Spinal cord (tissue), 10 donors: ENCODE data around the gene EVI2B. TPM values are rescaled to one million over a fixed set of nuclear protein-coding genes. Genes with fewer than 3 reads are reported as not detected.
"Not testable (repeated sequence)": the region's sequence is repeated elsewhere in the genome, so short reads cannot be mapped to it uniquely, and the experiment has no call there.

Source experiments
- DNase-seq, 6 donors: peaks; one replicate each; pipeline versions ENCODE4 v3.0.0 to v3.0.0-alpha.2; 2013 to 2015; ENCODE audit warnings: low spot score in 6 of 6, low read depth in 4 of 6
- H3K27ac ChIP-seq: one replicate; pipeline ENCODE4 v1.5.1; 2013; ENCODE audit warnings: low read depth, low read length, control low read depth
- H3K27me3 ChIP-seq: one replicate; pipeline ENCODE4 v1.6.1; 2013; ENCODE audit warnings: low read length; ENCODE audit not compliant: control insufficient read depth, insufficient read depth
- H3K36me3 ChIP-seq: one replicate; pipeline ENCODE4 v1.6.1; 2013; ENCODE audit warnings: low read length; ENCODE audit not compliant: control insufficient read depth, insufficient read depth
- H3K4me1 ChIP-seq: one replicate; pipeline ENCODE4 v1.6.1; 2013; ENCODE audit warnings: low read length; ENCODE audit not compliant: control insufficient read depth, insufficient read depth
- H3K4me3 ChIP-seq: one replicate; pipeline ENCODE4 v1.5.1; 2013; ENCODE audit warnings: low read depth, low read length, control low read depth
- H3K9me3 ChIP-seq: one replicate; pipeline ENCODE4 v1.6.1; 2013; ENCODE audit warnings: low read length; ENCODE audit not compliant: control insufficient read depth, insufficient read depth
- WGBS: methylation state at CpG from one replicate; pipeline ENCODE4 v1.1.5; 2013; ENCODE audit warnings: missing lambda C conversion rate; ENCODE audit not compliant: insufficient coverage; 5-methylcytosine and 5-hydroxymethylcytosine counted together
- long read RNA-seq, 4 donors: transcript quantifications; one replicate each; lab custom pipeline, GENCODE V29; 2026
- polyA plus RNA-seq, 2 donors: library from polyadenylated mRNA; unstranded; fragments of 120-200 nt; gene quantifications; one replicate each; pipeline ENCODE4 v1.2.1, GENCODE V29; 2013; ENCODE audit not compliant: insufficient read length in 2 of 2
- total RNA-seq, 2 donors: library from RNA; depleted of rRNA in 1 of 2; stranded (reverse); fragments of 120-200 nt in 1 of 2; fragments of >200 nt in 1 of 2; gene quantifications; one replicate each; pipeline versions ENCODE4 v1.2.3 to v1.2.4, GENCODE V29; 2013 to 2014
- donor health status: healthy.

Gene EVI2B, protein sequence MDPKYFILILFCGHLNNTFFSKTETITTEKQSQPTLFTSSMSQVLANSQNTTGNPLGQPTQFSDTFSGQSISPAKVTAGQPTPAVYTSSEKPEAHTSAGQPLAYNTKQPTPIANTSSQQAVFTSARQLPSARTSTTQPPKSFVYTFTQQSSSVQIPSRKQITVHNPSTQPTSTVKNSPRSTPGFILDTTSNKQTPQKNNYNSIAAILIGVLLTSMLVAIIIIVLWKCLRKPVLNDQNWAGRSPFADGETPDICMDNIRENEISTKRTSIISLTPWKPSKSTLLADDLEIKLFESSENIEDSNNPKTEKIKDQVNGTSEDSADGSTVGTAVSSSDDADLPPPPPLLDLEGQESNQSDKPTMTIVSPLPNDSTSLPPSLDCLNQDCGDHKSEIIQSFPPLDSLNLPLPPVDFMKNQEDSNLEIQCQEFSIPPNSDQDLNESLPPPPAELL
- total RNA-seq, result 1 to 10 TPM; 2.0 to 6.3 TPM
- 1 to 10 TPM; 4.5 to 8.1 TPM for polyA plus RNA-seq
- long read RNA-seq, donor 1, partial matches to known transcripts, result 0 of 1 reads
- long read RNA-seq, donor 1, other reads (novel, unspliced or antisense), result 0 of 1 reads
- long read RNA-seq, donor 2, partial matches to known transcripts, result 0 of 1 reads
- long read RNA-seq, donor 2, other reads (novel, unspliced or antisense), result 0 of 1 reads
- long read RNA-seq, donor 3, partial matches to known transcripts, result 0 of 2 reads
- long read RNA-seq, donor 3, other reads (novel, unspliced or antisense), result 0 of 2 reads
- long read RNA-seq, donor 4, result 0 reads

- Histone ChIP-seq H3K36me3 (no peaks in the 10 kb centered on the region), H3K27ac (no peak within 1 kb of the TSS), H3K27me3 (no peaks in the 10 kb centered on the region), H3K4me3 (no peak within 1 kb of the TSS), H3K9me3 (no peaks in the 10 kb centered on the region), H3K4me1 (no peaks in the 10 kb centered on the region)
- WGBS, result no CpG with 5 or more reads among the region's 3 CpGs
- no peak for DNase-seq
Observed at GRCh38 chr17:31313982-31314781, at the start of gene EVI2B. Gene EVI2B, minus strand, starts transcription at chr17:31314054. Its CDS starts 8,445 bp downstream, at chr17:31305609.

DNA sequence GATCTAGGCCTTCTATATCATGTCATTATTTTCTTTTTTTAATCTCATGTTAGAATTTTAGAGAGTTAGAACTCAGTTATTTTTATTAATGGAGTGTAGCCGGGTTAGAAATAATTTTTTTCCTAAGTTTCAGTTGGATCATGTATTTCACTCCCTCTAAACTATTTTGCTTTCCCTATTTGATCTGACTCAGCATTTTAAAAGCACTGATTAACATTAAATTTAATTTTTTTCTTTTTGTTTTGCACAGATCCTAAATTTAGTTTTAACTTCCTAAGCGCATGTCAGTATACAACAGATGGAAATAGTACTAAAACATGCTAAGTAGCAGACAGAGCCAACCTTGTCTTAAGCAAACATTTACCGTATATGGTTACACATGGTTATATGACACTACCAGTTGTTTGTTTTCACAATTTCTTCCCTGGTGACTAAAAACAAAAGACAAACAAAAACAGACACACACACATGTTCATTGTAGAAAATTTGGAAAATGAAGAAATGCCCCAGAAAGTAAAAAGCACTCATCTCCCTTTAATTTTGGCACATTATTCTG lies 44.1 kb upstream of the EVI2B start:
- Histone ChIP-seq H3K9me3 (no peaks in the 10 kb centered on the region), H3K36me3 (peaks cover 15% of the 10 kb centered on the region), H3K27me3 (no peaks in the 10 kb centered on the region), H3K4me1 (no peaks in the 10 kb centered on the region), H3K27ac (no peak overlapping the region), H3K4me3 (no peak overlapping the region)
- peak in 1 of 6 donors; percentile 20 for DNase-seq
- WGBS, result no CpG with 5 or more reads among the region's 3 CpGs

- no peak for DNase-seq
- H3K27me3 ChIP-seq, result no peaks in the 10 kb centered on the region
- no CpG with 5 or more reads among the region's 2 CpGs for WGBS
- H3K27ac ChIP-seq, result no peak overlapping the region
- no peaks in the 10 kb centered on the region for H3K4me1 ChIP-seq
- no peaks in the 10 kb centered on the region for H3K9me3 ChIP-seq
- no peak overlapping the region for H3K4me3 ChIP-seq
- H3K36me3 ChIP-seq, result peaks cover 20% of the 10 kb centered on the region
Observed at GRCh38 chr17:31357091-31357490, 43.2 kb upstream of the EVI2B start.

DNA sequence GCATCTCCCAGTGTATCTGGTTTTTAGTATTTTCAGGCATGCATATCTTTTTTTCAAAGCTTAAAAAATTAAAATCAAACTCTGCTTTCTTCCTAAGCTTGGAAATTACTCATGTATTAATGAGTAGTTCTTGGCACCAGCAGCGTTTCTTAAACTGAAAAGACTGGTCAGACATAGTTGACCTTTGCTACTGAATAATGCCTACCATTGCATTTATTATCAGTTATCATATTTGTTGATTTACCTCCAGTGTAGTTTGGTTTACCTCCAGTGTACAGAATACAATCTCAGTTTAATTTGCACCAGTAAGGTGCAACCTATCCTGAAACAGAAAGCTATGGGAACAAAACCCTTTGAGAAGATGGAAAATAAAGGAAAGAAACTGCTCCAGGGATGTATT lies 42.1 kb upstream of the EVI2B start:
- no CpG with 5 or more reads among the region's 1 CpG for WGBS
- no peak for DNase-seq
- Histone ChIP-seq H3K4me3 (no peak overlapping the region), H3K4me1 (no peaks in the 10 kb centered on the region), H3K9me3 (no peaks in the 10 kb centered on the region), H3K27ac (no peak overlapping the region), H3K27me3 (no peaks in the 10 kb centered on the region), H3K36me3 (peaks cover 25% of the 10 kb centered on the region)

- Histone ChIP-seq H3K36me3 (peaks cover 22% of the 10 kb centered on the region), H3K9me3 (no peaks in the 10 kb centered on the region), H3K27me3 (no peaks in the 10 kb centered on the region), H3K27ac (no peak overlapping the region), H3K4me3 (no peak overlapping the region), H3K4me1 (no peaks in the 10 kb centered on the region)
- DNase-seq, result no peak
Observed at GRCh38 chr17:31349454-31349853, 35.6 kb upstream of the EVI2B start.

- not testable (repeated sequence) for H3K27ac ChIP-seq, H3K4me1 ChIP-seq, H3K4me3 ChIP-seq, H3K9me3 ChIP-seq, DNase-seq, H3K27me3 ChIP-seq
- peaks cover 20% of the 10 kb centered on the region for H3K36me3 ChIP-seq
- WGBS, result no CpG with 5 or more reads among the region's 34 CpGs
Observed at GRCh38 chr17:31345191-31345747, 31.4 kb upstream of the EVI2B start.

DNA sequence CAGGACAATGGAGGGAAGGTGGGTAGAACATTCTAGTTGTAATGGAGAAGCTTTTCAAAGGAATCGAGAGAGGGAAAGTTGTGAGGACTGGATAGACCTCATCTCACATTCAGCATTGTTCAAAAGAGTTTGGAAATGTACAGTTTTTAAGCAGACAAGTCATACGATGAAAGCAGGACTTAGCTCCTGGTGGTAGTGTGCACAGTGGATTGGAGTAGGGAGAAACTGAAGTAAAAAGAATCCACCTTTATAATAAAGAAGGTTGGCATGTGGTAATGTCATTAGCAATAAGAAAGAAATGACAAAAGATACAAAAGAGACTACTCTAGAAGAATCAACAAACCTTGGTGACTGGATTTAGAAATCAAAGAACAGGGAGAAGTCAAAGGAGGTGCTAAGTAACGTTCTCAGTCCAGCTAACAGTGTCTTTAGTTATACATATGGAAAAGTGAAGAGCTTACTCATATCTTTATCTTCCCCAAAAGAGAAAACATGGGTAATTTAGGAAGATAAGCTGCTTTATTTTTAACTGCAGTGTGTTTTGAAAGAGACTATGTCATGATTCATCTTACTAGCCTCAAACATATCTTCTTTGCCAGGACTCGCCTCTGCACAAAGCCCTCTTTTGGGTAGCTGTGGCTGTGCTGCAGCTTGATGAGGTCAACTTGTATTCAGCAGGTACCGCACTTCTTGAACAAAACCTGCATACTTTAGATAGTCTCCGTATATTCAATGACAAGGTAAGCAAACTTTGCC lies 26.2 kb upstream of the EVI2B start:
- peaks cover 25% of the 10 kb centered on the region for H3K36me3 ChIP-seq
- no peak for DNase-seq
- 82% methylated on average over 2 of the region's 6 CpGs for WGBS

DNA sequence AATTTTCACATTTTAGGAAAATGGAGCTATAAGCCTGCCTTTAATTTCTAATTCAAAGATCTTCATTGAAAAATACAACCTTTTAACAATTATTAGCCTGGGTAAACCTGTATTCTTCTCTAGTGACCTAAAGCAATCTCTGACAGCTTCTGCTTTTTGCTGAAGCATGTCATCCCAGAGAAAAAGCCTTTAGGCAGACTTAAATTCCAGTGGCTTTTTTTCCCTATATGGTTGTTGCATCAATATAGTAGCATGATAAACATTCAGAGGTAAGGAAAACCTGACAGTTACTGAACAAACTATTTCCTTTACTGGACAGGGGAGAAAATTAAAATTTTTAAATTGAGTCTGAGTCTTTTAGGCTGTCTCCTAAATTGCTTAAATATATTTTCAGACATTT lies 15.4 kb upstream of the EVI2B start:
- peaks cover 8% of the 10 kb centered on the region for H3K36me3 ChIP-seq
- no peak for DNase-seq
- H3K27ac ChIP-seq, result no peak overlapping the region
- H3K4me3 ChIP-seq, result no peak overlapping the region
- H3K4me1 ChIP-seq, result no peaks in the 10 kb centered on the region
- no peaks in the 10 kb centered on the region for H3K27me3 ChIP-seq
- H3K9me3 ChIP-seq, result no peaks in the 10 kb centered on the region

More for the DNA sequence above, 26.2 kb upstream of the EVI2B start:
- no peaks in the 10 kb centered on the region for H3K27me3 ChIP-seq
- H3K4me1 ChIP-seq, result no peaks in the 10 kb centered on the region
- no peaks in the 10 kb centered on the region for H3K9me3 ChIP-seq
- no peak overlapping the region for H3K4me3 ChIP-seq
- no peak overlapping the region for H3K27ac ChIP-seq

GRCh38 chr17:31328160-31328535 lies 14.3 kb upstream of the EVI2B start:
- Histone ChIP-seq H3K27me3 (no peaks in the 10 kb centered on the region), H3K36me3 (peaks cover 8% of the 10 kb centered on the region), H3K4me1 (no peaks in the 10 kb centered on the region), H3K9me3 (no peaks in the 10 kb centered on the region), H3K4me3 (no peak overlapping the region), H3K27ac (no peak overlapping the region)
- no peak for DNase-seq
